GM12878 (cell line): ENCODE results near the gene PIP5K1A. TPM values are rescaled to one million over a fixed set of nuclear protein-coding genes. Genes with fewer than 3 reads are reported as not detected.

Source experiments
- ATAC-seq: fragments of 200-7000 bp; cut with Tn5 transposase; 3 replicates; pipeline ENCODE4 v1.9.1; 2020; ENCODE audit warnings: mild to moderate bottlenecking, moderate library complexity
- BruUV-seq: library from RNA; stranded (reverse); fragments of 400-500 nt; replicated peaks from 2 replicates; lab custom pipeline; 2021; lab: Mats Ljungman, UMichigan
- CTCF ChIA-PET: fragments of 300-600 bp; sonication (Branson Sonifier 250); formaldehyde crosslinking; extraction: SDS; loops from one replicate; lab custom pipeline; 2021; ENCODE audit warnings: inconsistent platforms; lab: Yijun Ruan, JAX
- POLR2A ChIA-PET: fragments of 350-600 bp; formaldehyde crosslinking; extraction: SDS; loops from one replicate; lab custom pipeline; 2021; ENCODE audit warnings: inconsistent platforms; lab: Charles Lee
- RAD21 ChIA-PET: fragments of 300-600 bp; sonication (Branson Sonifier 250); formaldehyde crosslinking; loops from one replicate; lab custom pipeline; 2023; ENCODE audit warnings: antibody characterized with exemption; ENCODE audit not compliant: unreplicated experiment; lab: Charles Lee
- SMC1A ChIA-PET: fragments of 300-600 bp; sonication (Branson Sonifier 250); formaldehyde crosslinking; loops from one replicate; lab custom pipeline; 2023; ENCODE audit not compliant: unreplicated experiment, uncharacterized antibody; lab: Charles Lee
- DNase-seq: peaks from one replicate; pipeline ENCODE4 v3.0.0-alpha.2; 2011; ENCODE audit warnings: low read depth, low spot score
- FAIRE-seq: peaks from 3 replicates; lab custom pipeline; 2011; peaks lifted over from hg19 to GRCh38; lab: Jason Lieb, UNC
- H2AFZ ChIP-seq: 2 replicates; pipeline ENCODE4 v1.6.0; 2011; ENCODE audit warnings: low read depth, low read length, control low read depth; ENCODE audit not compliant: control insufficient read depth
- H3K27ac ChIP-seq: 2 replicates; pipeline ENCODE4 v1.5.1; 2011; ENCODE audit warnings: control low read depth; ENCODE audit not compliant: control insufficient read depth, insufficient read depth
- H3K27me3 ChIP-seq, 2 experiments: replicated peaks in 1 of 2; 2 replicates each; pipeline versions ENCODE4 v1.6.0 to v1.6.1; 2011; ENCODE audit warnings: low read length in 1 of 2; ENCODE audit not compliant: control insufficient read depth in 2 of 2, insufficient read depth in 2 of 2
- H3K36me3 ChIP-seq, 2 experiments: 2 replicates each; pipeline ENCODE4 v1.5.1; 2011; ENCODE audit warnings: low read length in 1 of 2; ENCODE audit not compliant: control insufficient read depth in 2 of 2, insufficient read depth in 2 of 2
- H3K4me1 ChIP-seq: 2 replicates; pipeline ENCODE4 v1.6.1; 2011; ENCODE audit warnings: mild to moderate bottlenecking, low read length, moderate library complexity, mixed read lengths; ENCODE audit not compliant: control insufficient read depth, insufficient read depth
- H3K4me2 ChIP-seq: 2 replicates; pipeline ENCODE4 v1.6.0; 2011; ENCODE audit warnings: control low read depth; ENCODE audit not compliant: control insufficient read depth, insufficient read depth
- H3K4me3 ChIP-seq: fragments of 200-600 bp; sonication (generic); 2 replicates; pipeline ENCODE4 v1.5.1; 2016
- H3K79me2 ChIP-seq: 2 replicates; pipeline ENCODE4 v1.6.0; 2011; ENCODE audit warnings: low read length; ENCODE audit not compliant: control insufficient read depth, insufficient read depth
- H3K9ac ChIP-seq: 2 replicates; pipeline ENCODE4 v1.8.0; 2011; ENCODE audit warnings: low read length, control low read depth, mixed read lengths; ENCODE audit not compliant: control insufficient read depth, insufficient read depth
- H3K9me3 ChIP-seq: replicated peaks from 3 replicates; pipeline ENCODE4 v1.5.1; 2011; ENCODE audit warnings: mild to moderate bottlenecking, low read length; ENCODE audit not compliant: control insufficient read depth, insufficient read depth
- H4K20me1 ChIP-seq: 2 replicates; pipeline ENCODE4 v1.6.0; 2011; ENCODE audit not compliant: control insufficient read depth, insufficient read depth
- BCL11A ChIP-seq: IDR thresholded peaks from 2 replicates; pipeline ENCODE4 v1.6.1; 2011; ENCODE audit warnings: low read depth, low read length
- BHLHE40 ChIP-seq, 2 experiments: fragments of 450-650 bp in 1 of 2; IDR thresholded peaks; 2 replicates each; pipeline ENCODE4 v1.6.1; 2011 to 2017; ENCODE audit warnings: low read depth in 2 of 2, borderline replicate concordance in 1 of 2, improper control_type of control experiment in 1 of 2, low read length in 1 of 2, mild to moderate bottlenecking in 1 of 2
- BRCA1 ChIP-seq: IDR thresholded peaks from 2 replicates; pipeline ENCODE4 v1.6.1; 2011; ENCODE audit warnings: low read depth, low read length, improper control_type of control experiment
- CBFB ChIP-seq: IDR thresholded peaks from 2 replicates; pipeline ENCODE4 v1.6.1; 2016; ENCODE audit warnings: antibody characterized with exemption, low read depth
- HDAC6 ChIP-seq: fragments of 200-600 bp; sonication (generic); IDR thresholded peaks from one replicate; pipeline ENCODE4 v1.8.0; 2017; ENCODE audit warnings: antibody characterized with exemption; ENCODE audit not compliant: unreplicated experiment
- HDGF ChIP-seq: fragments of 450-650 bp; IDR thresholded peaks from 2 replicates; pipeline ENCODE4 v1.6.1; 2016; ENCODE audit warnings: antibody characterized with exemption
- KDM1A ChIP-seq: fragments of 200-600 bp; sonication (generic); IDR thresholded peaks from 2 replicates; pipeline ENCODE4 v1.6.1; 2016; ENCODE audit warnings: borderline replicate concordance
- MEF2A ChIP-seq: IDR thresholded peaks from 2 replicates; pipeline ENCODE4 v1.6.1; 2011; ENCODE audit warnings: low read depth, mild to moderate bottlenecking, low read length, moderate library complexity; ENCODE audit not compliant: insufficient read depth
- NBN ChIP-seq: fragments of 450-650 bp; IDR thresholded peaks from 2 replicates; pipeline ENCODE4 v1.6.1; 2016
- NRF1 ChIP-seq: conservative IDR thresholded peaks from 2 replicates; pipeline ENCODE4 v1.6.1; 2011; ENCODE audit warnings: mild to moderate bottlenecking, low read depth, low read length, improper control_type of control experiment
- POLR2A ChIP-seq: IDR thresholded peaks from 2 replicates; pipeline ENCODE4 v1.6.1; 2011; ENCODE audit warnings: low read depth, mild to moderate bottlenecking, low read length
- RBBP5 ChIP-seq: fragments of 200-600 bp; sonication (generic); conservative IDR thresholded peaks from 2 replicates; pipeline ENCODE4 v1.6.1; 2016
- RELA ChIP-seq: fragments of 450-650 bp; IDR thresholded peaks from 2 replicates; pipeline ENCODE4 v1.8.0; 2014; ENCODE audit warnings: borderline replicate concordance; ENCODE audit not compliant: partially characterized antibody
- ZNF217 ChIP-seq: fragments of 450-650 bp; IDR thresholded peaks from 2 replicates; pipeline ENCODE4 v1.6.1; 2017; ENCODE audit warnings: antibody characterized with exemption, mild to moderate bottlenecking
- WGBS: methylation state at CpG from one replicate; pipeline ENCODE4 v1.1.6; 2016; ENCODE audit warnings: low lambda C conversion rate; ENCODE audit not compliant: insufficient replicate concordance, insufficient coverage; ENCODE audit errors: missing lambda C conversion rate; 5-methylcytosine and 5-hydroxymethylcytosine counted together
- in situ Hi-C: fragments of 300-500 bp; cut with MboI; formaldehyde crosslinking; loops from 9 replicates; pipeline ENCODE4 v1.14.3; 2018; ENCODE audit warnings: mixed read lengths
- intact Hi-C: fragments of 100-400 bp; cut with micrococcal nuclease; formaldehyde crosslinking; loops from one replicate; pipeline ENCODE4 v1.14.2; 2022; ENCODE audit not compliant: unreplicated experiment
- polyA plus RNA-seq, 11 experiments: library from polyadenylated mRNA; depleted of rRNA in 4 of 11; unstranded in 6 of 11; stranded (reverse) in 5 of 11; fragments of >200 nt; fragmentation: Nextera tagmentation in 4 of 11; fragmentation: Illumina TruSeq in 1 of 11; extraction: Ambion mirVana in 4 of 11; extraction: Trizol in 1 of 11; gene quantifications; 1 replicate in 1 of 11; 2 replicates in 10 of 11; pipeline versions ENCODE4 v1.2.1 to v1.2.3, GENCODE V29; 2011 to 2016; ENCODE audit warnings: inconsistent platforms in 2 of 11, missing spikeins in 2 of 11, low read depth in 1 of 11
- total RNA-seq, 4 experiments: library from RNA; depleted of rRNA in 3 of 4; stranded (reverse); fragments of >200 nt in 3 of 4; fragmentation: Illumina TruSeq in 1 of 4; extraction: Trizol in 1 of 4; gene quantifications; 2 replicates each; pipeline versions ENCODE4 v1.2.1 to v1.2.3, GENCODE V29; 2013 to 2021
- TF ChIP-seq, protein P1 (sequence below): fragments of 450-650 bp; IDR thresholded peaks from 2 replicates; pipeline ENCODE4 v1.6.1; 2017; ENCODE audit warnings: borderline replicate concordance
- TF ChIP-seq, protein P2 (sequence below): IDR thresholded peaks from 2 replicates; pipeline ENCODE4 v1.6.1; 2012; ENCODE audit warnings: mild to moderate bottlenecking, low read depth, low read length
- TF ChIP-seq, protein P3 (sequence below): fragments of 150-350 bp; IDR thresholded peaks from 2 replicates; pipeline ENCODE4 v1.6.1; 2014; ENCODE audit warnings: mild to moderate bottlenecking, low read depth, low read length

Gene PIP5K1A
- total and polyA plus RNA-seq, 10 of the 15 experiments (the other 5 are each of a cell fraction or from before 2014, with no cell fraction given): 4.5 to 114 (median 51.5) TPM

DNA sequence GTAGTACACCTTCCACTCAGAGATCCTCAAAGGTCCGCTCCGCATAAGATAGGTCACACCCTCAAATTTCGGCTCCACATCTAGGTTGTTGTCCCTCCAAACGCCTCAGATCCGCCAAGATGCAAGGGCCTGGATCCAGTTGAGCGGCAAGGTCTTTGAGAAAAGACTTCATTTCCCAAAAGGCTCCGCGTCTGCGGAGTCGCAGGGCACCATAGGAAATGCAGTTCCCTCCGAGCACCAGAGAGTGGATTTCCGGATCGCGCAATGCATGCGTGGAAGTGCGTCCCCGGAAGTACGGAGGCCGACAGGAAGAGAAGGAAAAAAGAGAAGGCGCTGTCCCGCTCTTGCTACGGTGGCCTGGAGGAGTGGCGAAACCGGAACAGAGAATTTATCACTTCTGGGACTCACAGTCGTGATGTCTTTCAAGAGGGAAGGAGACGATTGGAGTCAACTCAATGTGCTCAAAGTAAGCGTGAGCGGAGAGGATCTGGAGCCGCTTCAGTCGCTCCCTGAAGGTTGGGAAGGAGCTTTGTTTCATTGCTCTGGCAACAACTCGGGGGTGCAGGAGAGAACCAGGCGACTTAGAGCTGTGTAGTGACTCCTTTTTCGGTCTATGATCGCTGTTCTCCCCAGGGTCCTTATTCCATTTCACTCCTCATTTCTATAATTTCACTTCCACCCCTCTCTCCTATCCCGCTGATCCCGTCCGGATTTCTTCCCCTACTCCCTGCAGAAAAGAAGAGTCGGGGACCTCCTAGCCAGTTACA is 32.4 kb upstream of the PIP5K1A start, which contains the start of the genes LYSMD1 and SCNM1:
LYSMD1 (minus strand) TSS at position 165 of the 767 bp plus-strand sequence. CDS start 644 bp downstream, outside the sequence.
SCNM1 (plus strand) TSS at position 407 of the 767 bp plus-strand sequence; CDS start at position 416, 9 bp downstream.
- DNase-seq (peak; percentile 97), ATAC-seq (peak; percentile 98), FAIRE-seq (peak; percentile 97)
- Histone ChIP-seq H3K27me3 (no peaks in the 10 kb centered on the region), H3K27ac (peak within 1 kb of the TSS; percentile 70), H3K4me2 (peak within 1 kb of the TSS; percentile 94), H3K4me3 (peak within 1 kb of the TSS; percentile 98), H3K79me2 (peaks cover 24% of the 10 kb centered on the region), H3K36me3 (peaks cover 0 to 3% of the 10 kb centered on the region in 2 experiments; a peak in 3 of 4 replicates), H2AFZ (peak within 1 kb of the TSS; percentile 97), H3K9ac (peak within 1 kb of the TSS; percentile 98), H3K4me1 (peaks cover 9% of the 10 kb centered on the region), H3K9me3 (no peaks in the 10 kb centered on the region), H4K20me1 (no peaks in the 10 kb centered on the region)
- BruUV-seq: TSS peak; percentile 91
- intact Hi-C loops (no loop called here), in situ Hi-C loops (no loop called here)
- CTCF ChIA-PET: interaction anchor here (0.6 to 2.3 kb wide), 7 partner anchors 9 to 647 kb away, joined by 3 to 12 read pairs (median 5); partner anchors contain the start of genes TNFAIP8L2 and VPS72
- WGBS: 1% methylated on average over 38 of the region's 38 CpGs
- POLR2A ChIA-PET: interaction anchor here (1.0 to 2.2 kb wide), 5 partner anchors 9 to 190 kb away, joined by 3 to 19 read pairs (median 5); partner anchors contain the start of genes TNFAIP8L2, VPS72 and ZNF687
- SMC1A ChIA-PET: interaction anchor here (1.3 to 2.1 kb wide), 3 partner anchors 9 to 66 kb away, joined by 5 to 9 read pairs (median 6); partner anchors contain the start of genes TNFAIP8L2 and VPS72
- RAD21 ChIA-PET: interaction anchor here (1.0 to 1.7 kb wide), 2 partner anchors 10 to 66 kb away, joined by 5 to 12 read pairs; partner anchors contain the start of gene TNFAIP8L2
- TF ChIP-seq RELA (peak; percentile 87), CBFB (peak; percentile 98), POLR2A (peak; percentile 83), RBBP5 (no peak), HDAC6 (no peak), KDM1A (no peak), BCL11A (no peak), BRCA1 (no peak), HDGF (no peak), NBN (peak; percentile 92), BHLHE40 (IDR thresholded peaks at IDR 0.05; ENCODE audit: borderline replicate concordance in 1 of 2, low read depth in 2 of 2, low read length in 1 of 2) (peak; percentile 23 to 34; a peak in 2 of 4 replicates), MEF2A (peak; percentile 44; the same call in 1 of the 2 replicates), ZNF217 (no peak), NRF1 (no peak)
- TF ChIP-seq, protein P1, sequence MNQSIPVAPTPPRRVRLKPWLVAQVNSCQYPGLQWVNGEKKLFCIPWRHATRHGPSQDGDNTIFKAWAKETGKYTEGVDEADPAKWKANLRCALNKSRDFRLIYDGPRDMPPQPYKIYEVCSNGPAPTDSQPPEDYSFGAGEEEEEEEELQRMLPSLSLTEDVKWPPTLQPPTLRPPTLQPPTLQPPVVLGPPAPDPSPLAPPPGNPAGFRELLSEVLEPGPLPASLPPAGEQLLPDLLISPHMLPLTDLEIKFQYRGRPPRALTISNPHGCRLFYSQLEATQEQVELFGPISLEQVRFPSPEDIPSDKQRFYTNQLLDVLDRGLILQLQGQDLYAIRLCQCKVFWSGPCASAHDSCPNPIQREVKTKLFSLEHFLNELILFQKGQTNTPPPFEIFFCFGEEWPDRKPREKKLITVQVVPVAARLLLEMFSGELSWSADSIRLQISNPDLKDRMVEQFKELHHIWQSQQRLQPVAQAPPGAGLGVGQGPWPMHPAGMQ: no peak
- TF ChIP-seq, protein P2, sequence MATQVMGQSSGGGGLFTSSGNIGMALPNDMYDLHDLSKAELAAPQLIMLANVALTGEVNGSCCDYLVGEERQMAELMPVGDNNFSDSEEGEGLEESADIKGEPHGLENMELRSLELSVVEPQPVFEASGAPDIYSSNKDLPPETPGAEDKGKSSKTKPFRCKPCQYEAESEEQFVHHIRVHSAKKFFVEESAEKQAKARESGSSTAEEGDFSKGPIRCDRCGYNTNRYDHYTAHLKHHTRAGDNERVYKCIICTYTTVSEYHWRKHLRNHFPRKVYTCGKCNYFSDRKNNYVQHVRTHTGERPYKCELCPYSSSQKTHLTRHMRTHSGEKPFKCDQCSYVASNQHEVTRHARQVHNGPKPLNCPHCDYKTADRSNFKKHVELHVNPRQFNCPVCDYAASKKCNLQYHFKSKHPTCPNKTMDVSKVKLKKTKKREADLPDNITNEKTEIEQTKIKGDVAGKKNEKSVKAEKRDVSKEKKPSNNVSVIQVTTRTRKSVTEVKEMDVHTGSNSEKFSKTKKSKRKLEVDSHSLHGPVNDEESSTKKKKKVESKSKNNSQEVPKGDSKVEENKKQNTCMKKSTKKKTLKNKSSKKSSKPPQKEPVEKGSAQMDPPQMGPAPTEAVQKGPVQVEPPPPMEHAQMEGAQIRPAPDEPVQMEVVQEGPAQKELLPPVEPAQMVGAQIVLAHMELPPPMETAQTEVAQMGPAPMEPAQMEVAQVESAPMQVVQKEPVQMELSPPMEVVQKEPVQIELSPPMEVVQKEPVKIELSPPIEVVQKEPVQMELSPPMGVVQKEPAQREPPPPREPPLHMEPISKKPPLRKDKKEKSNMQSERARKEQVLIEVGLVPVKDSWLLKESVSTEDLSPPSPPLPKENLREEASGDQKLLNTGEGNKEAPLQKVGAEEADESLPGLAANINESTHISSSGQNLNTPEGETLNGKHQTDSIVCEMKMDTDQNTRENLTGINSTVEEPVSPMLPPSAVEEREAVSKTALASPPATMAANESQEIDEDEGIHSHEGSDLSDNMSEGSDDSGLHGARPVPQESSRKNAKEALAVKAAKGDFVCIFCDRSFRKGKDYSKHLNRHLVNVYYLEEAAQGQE: peak; percentile 57; the same call in 1 of the 2 replicates
- TF ChIP-seq, protein P3, sequence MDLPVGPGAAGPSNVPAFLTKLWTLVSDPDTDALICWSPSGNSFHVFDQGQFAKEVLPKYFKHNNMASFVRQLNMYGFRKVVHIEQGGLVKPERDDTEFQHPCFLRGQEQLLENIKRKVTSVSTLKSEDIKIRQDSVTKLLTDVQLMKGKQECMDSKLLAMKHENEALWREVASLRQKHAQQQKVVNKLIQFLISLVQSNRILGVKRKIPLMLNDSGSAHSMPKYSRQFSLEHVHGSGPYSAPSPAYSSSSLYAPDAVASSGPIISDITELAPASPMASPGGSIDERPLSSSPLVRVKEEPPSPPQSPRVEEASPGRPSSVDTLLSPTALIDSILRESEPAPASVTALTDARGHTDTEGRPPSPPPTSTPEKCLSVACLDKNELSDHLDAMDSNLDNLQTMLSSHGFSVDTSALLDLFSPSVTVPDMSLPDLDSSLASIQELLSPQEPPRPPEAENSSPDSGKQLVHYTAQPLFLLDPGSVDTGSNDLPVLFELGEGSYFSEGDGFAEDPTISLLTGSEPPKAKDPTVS: no peak
